Trophoblast cell (in vitro differentiated cells and primary cell): ENCODE measurements around the gene DDX39B.
A peak's percentile ranks its signal among the peaks of the same experiment; 100 is the strongest.
"Not testable (repeated sequence)": the region's sequence is repeated elsewhere in the genome, so short reads cannot be mapped to it uniquely, and the experiment has no call there.

Source experiments
- DNase-seq, 2 donors: peaks; one replicate each; pipeline ENCODE4 v3.0.0-alpha.2; 2016
- H2AFZ ChIP-seq: 2 replicates; pipeline ENCODE4 v1.6.1; 2013; ENCODE audit warnings: low read length, moderate library complexity, mild to moderate bottlenecking; ENCODE audit not compliant: insufficient read depth, poor library complexity
- H2AK5ac ChIP-seq: 2 replicates; pipeline ENCODE4 v1.6.1; 2013; ENCODE audit warnings: mild to moderate bottlenecking, low read length
- H2BK120ac ChIP-seq: 2 replicates; pipeline ENCODE4 v1.6.1; 2013; ENCODE audit warnings: low read length, mild to moderate bottlenecking, moderate library complexity; ENCODE audit not compliant: insufficient read depth, poor library complexity
- H2BK12ac ChIP-seq: 2 replicates; pipeline ENCODE4 v1.6.1; 2013; ENCODE audit warnings: mild to moderate bottlenecking, low read length, moderate library complexity
- H2BK5ac ChIP-seq: 2 replicates; pipeline ENCODE4 v1.6.1; 2013; ENCODE audit warnings: low read length, low read depth, moderate library complexity, mild to moderate bottlenecking; ENCODE audit not compliant: poor library complexity
- H3K14ac ChIP-seq: 2 replicates; pipeline ENCODE4 v1.6.1; 2013; ENCODE audit warnings: mild to moderate bottlenecking, low read length
- H3K18ac ChIP-seq: 2 replicates; pipeline ENCODE4 v1.6.1; 2013; ENCODE audit warnings: mild to moderate bottlenecking, low read length
- H3K23ac ChIP-seq: 2 replicates; pipeline ENCODE4 v1.6.1; 2013; ENCODE audit warnings: low read length
- H3K27ac ChIP-seq: 2 replicates; pipeline ENCODE4 v1.5.1; 2013; ENCODE audit warnings: low read depth, mild to moderate bottlenecking, inconsistent platforms, low read length, moderate library complexity
- H3K27me3 ChIP-seq: 2 replicates; pipeline ENCODE4 v1.6.1; 2013; ENCODE audit warnings: inconsistent platforms, mild to moderate bottlenecking, low read length, moderate library complexity; ENCODE audit not compliant: insufficient read depth
- H3K36me3 ChIP-seq, 2 experiments: 1 replicate in 1 of 2; 2 replicates in 1 of 2; pipeline ENCODE4 v1.6.1; 2013; ENCODE audit warnings: low read length in 2 of 2, mild to moderate bottlenecking in 2 of 2, moderate library complexity in 1 of 2; ENCODE audit not compliant: insufficient read depth in 2 of 2, control insufficient read depth in 1 of 2
- H3K4ac ChIP-seq: 2 replicates; pipeline ENCODE4 v1.6.1; 2013; ENCODE audit warnings: low read depth, mild to moderate bottlenecking, low read length, moderate library complexity
- H3K4me1 ChIP-seq, 2 experiments: 1 replicate in 1 of 2; 2 replicates in 1 of 2; pipeline ENCODE4 v1.6.1; 2013; ENCODE audit warnings: low read length in 2 of 2, mild to moderate bottlenecking in 2 of 2, moderate library complexity in 1 of 2; ENCODE audit not compliant: insufficient read depth in 2 of 2, control insufficient read depth in 1 of 2
- H3K4me2 ChIP-seq: 2 replicates; pipeline ENCODE4 v1.6.1; 2013; ENCODE audit warnings: inconsistent platforms, mild to moderate bottlenecking, low read length, moderate library complexity
- H3K4me3 ChIP-seq: 2 replicates; pipeline ENCODE4 v1.5.1; 2013; ENCODE audit warnings: mild to moderate bottlenecking, low read depth, low read length, inconsistent platforms
- H3K79me1 ChIP-seq: one replicate; pipeline ENCODE4 v1.6.1; 2013; ENCODE audit warnings: low read length
- H3K79me2 ChIP-seq: 2 replicates; pipeline ENCODE4 v1.6.1; 2013; ENCODE audit warnings: low read length, mild to moderate bottlenecking; ENCODE audit not compliant: control insufficient read depth, insufficient read depth, poor library complexity
- H3K9ac ChIP-seq: 2 replicates; pipeline ENCODE4 v1.6.1; 2013; ENCODE audit warnings: mild to moderate bottlenecking, low read length
- H3K9me3 ChIP-seq: 2 replicates; pipeline ENCODE4 v1.6.1; 2013; ENCODE audit warnings: low read depth, mild to moderate bottlenecking, control low read depth, inconsistent platforms, low read length; ENCODE audit not compliant: insufficient read depth
- H4K12ac ChIP-seq: 2 replicates; pipeline ENCODE4 v1.6.1; 2013; ENCODE audit warnings: low read depth, mild to moderate bottlenecking, low read length, moderate library complexity
- H4K8ac ChIP-seq: 2 replicates; pipeline ENCODE4 v1.6.1; 2013; ENCODE audit warnings: low read depth, mild to moderate bottlenecking, low read length, moderate library complexity
- H4K91ac ChIP-seq: one replicate; pipeline ENCODE4 v1.6.1; 2013; ENCODE audit warnings: low read depth, mild to moderate bottlenecking, low read length, moderate library complexity
- WGBS: extraction: QIAGEN DNeasy Blood & Tissue Kit; methylation state at CpG from one replicate; pipeline ENCODE4 v1.1.7; 2013; ENCODE audit warnings: missing lambda C conversion rate; ENCODE audit not compliant: insufficient read length, insufficient coverage; ENCODE audit errors: extremely low coverage; 5-methylcytosine and 5-hydroxymethylcytosine counted together

DDX39B gene

DNA sequence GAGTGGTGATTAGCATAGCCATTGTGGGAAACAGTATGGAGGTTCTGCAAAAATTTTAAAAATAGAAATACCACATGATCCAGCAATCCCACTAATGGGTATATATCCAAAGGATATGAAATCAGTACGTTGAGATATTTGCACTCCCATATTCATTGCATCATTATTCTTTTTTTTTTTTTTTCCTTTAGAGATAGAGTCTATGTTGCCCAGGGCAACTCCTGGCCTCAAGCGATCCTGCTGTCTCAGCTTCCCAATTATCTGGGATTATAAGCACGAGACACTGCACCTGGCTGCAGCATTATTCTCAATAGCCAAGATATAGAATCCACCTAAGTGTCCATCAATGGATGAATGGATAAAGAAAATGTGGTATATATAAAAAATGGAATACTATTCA lies 20.0 kb downstream of the DDX39B start:
- Histone ChIP-seq H3K18ac (no peak overlapping the region), H3K23ac (no peak overlapping the region), H4K12ac (no peak overlapping the region), H3K27ac (no peak overlapping the region), H4K8ac (no peak overlapping the region), H3K4me2 (no peak overlapping the region), H3K79me2 (no peaks in the 10 kb centered on the region), H3K4me1 (no peaks in the 10 kb centered on the region), H2BK12ac (no peak overlapping the region), H3K36me3 (no peaks in the 10 kb centered on the region), H3K27me3 (no peaks in the 10 kb centered on the region), H3K14ac (no peak overlapping the region), H3K4me3 (no peak overlapping the region), H2BK5ac (no peak overlapping the region), H3K4ac (no peak overlapping the region), H3K9me3 (no peaks in the 10 kb centered on the region), H4K91ac (no peak overlapping the region), H2BK120ac (no peak overlapping the region), H3K9ac (no peak overlapping the region), H2AFZ (no peak overlapping the region), H3K79me1 (no peaks in the 10 kb centered on the region), H2AK5ac (no peak overlapping the region)
- no CpG with 5 or more reads among the region's 3 CpGs for WGBS
- DNase-seq: peak; percentile 54 to 76

DNA sequence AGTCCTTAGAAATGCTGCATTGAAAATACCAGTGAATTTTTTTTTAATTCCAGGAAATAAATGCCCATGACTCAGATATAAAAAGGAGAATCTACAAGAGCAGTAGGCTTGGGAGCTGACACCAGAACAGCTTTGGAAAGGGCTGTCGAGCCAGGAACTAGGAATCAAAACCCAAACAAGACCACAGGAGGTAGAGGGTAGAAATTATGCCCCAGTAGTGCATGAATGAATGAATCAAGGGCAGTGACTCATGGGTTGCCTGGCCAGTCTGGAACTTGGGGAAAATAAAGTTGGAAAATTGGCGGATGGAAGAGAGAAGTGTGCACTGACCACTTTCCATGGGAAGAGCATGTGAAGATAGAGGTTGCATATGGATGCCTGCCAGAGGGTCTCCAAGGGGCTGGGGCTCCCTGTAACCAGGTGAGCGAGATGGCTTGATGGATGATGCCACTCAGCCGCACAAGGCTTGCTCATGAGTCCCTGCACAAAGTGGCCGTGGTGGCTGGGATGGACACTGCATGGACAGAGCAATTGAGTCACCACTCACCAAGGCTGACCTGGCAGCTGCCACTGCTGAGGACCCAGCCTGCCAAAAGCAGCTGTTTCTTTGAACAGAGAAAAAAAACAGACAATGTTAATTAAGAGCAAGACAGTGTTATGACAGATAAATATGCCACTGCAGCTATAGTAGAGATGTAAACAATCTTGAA lies 28.2 kb downstream of the DDX39B start:
- DNase-seq: no peak
- no peaks in the 10 kb centered on the region for H3K4me1 ChIP-seq
- no CpG with 5 or more reads among the region's 5 CpGs for WGBS

DNA sequence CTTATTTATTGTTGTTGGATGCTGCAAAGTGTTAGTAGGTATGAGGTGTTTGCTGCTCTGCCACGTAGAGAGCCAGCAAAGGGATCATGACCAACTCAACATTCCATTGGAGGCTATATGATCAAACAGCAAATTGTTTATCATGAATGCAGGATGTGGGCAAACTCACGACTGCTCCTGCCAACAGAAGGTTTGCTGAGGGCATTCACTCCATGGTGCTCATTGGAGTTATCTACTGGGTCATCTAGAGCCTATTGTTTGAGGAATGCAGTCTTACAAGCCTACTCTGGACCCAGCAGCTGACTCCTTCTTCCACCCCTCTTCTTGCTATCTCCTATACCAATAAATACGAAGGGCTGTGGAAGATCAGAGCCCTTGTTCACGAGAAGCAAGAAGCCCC lies 31.8 kb downstream of the DDX39B start:
- Histone ChIP-seq H4K91ac (no peak overlapping the region), H4K8ac (no peak overlapping the region), H3K14ac (no peak overlapping the region), H3K9ac (no peak overlapping the region), H3K23ac (no peak overlapping the region), H3K4me2 (no peak overlapping the region), H3K27ac (no peak overlapping the region), H3K18ac (no peak overlapping the region), H2BK5ac (no peak overlapping the region), H2AFZ (no peak overlapping the region), H2AK5ac (no peak overlapping the region), H3K79me1 (no peaks in the 10 kb centered on the region), H4K12ac (no peak overlapping the region), H3K36me3 (peaks cover 0 to 2% of the 10 kb centered on the region in 2 experiments), H2BK120ac (no peak overlapping the region), H3K79me2 (no peaks in the 10 kb centered on the region), H3K4me3 (no peak overlapping the region), H3K9me3 (peaks cover 2% of the 10 kb centered on the region), H2BK12ac (no peak overlapping the region), H3K27me3 (no peaks in the 10 kb centered on the region), H3K4me1 (no peaks in the 10 kb centered on the region), H3K4ac (no peak overlapping the region)
- peak; percentile 81 to 89 for DNase-seq
- WGBS: no CpG with 5 or more reads among the region's 4 CpGs

More for the DNA sequence above, 28.2 kb downstream of the DDX39B start:
- no peak overlapping the region for H2BK120ac ChIP-seq
- no peak overlapping the region for H3K9ac ChIP-seq
- no peak overlapping the region for H2BK5ac ChIP-seq
- H3K4ac ChIP-seq: no peak overlapping the region
- peaks cover 2% of the 10 kb centered on the region for H3K9me3 ChIP-seq
- no peak overlapping the region for H3K18ac ChIP-seq
- no peak overlapping the region for H2BK12ac ChIP-seq
- no peak overlapping the region for H3K4me2 ChIP-seq
- no peak overlapping the region for H2AFZ ChIP-seq
- H3K14ac ChIP-seq: no peak overlapping the region
- H4K8ac ChIP-seq: no peak overlapping the region
- no peak overlapping the region for H2AK5ac ChIP-seq
- H3K79me2 ChIP-seq: no peaks in the 10 kb centered on the region
- no peak overlapping the region for H4K91ac ChIP-seq
- H4K12ac ChIP-seq: no peak overlapping the region
- H3K4me3 ChIP-seq: no peak overlapping the region
- no peak overlapping the region for H3K27ac ChIP-seq
- no peaks in the 10 kb centered on the region for H3K79me1 ChIP-seq
- H3K23ac ChIP-seq: no peak overlapping the region
- peaks cover 0 to 2% of the 10 kb centered on the region in 2 experiments for H3K36me3 ChIP-seq
- no peaks in the 10 kb centered on the region for H3K27me3 ChIP-seq

DNA sequence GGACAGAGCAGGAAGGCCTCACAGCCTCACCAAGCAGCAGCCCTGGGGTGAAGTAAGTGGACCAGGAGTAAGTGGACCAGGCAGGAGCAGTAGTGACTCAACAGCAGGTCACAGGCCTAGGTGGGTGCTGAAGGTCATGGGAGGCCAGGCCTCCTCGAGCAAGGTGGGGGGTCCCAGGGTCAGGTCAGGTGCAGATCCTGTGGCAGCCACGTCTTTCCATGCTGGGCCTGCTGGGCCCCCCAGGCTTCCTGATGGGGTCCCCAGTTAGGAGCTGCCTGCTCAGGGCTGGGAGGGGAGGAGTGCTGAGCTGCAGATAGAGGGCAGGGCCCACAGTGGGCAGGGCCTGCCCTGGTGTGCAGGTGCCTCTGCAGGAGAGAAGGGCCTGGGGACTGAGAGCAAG lies 32.8 kb downstream of the DDX39B start:
- not testable (repeated sequence) for H3K79me1 ChIP-seq, H2AK5ac ChIP-seq, H4K12ac ChIP-seq, H3K9ac ChIP-seq, H3K18ac ChIP-seq, H2BK5ac ChIP-seq, H3K36me3 ChIP-seq, H2BK120ac ChIP-seq, DNase-seq, H3K27ac ChIP-seq, H3K23ac ChIP-seq, H2AFZ ChIP-seq, H4K8ac ChIP-seq, H3K4ac ChIP-seq, H3K79me2 ChIP-seq, H2BK12ac ChIP-seq, H3K4me2 ChIP-seq, H4K91ac ChIP-seq, H3K27me3 ChIP-seq, H3K9me3 ChIP-seq, H3K4me1 ChIP-seq, H3K4me3 ChIP-seq, H3K14ac ChIP-seq
- no CpG with 5 or more reads among the region's 2 CpGs for WGBS
